HCT116 (cell line): ENCODE data around the gene COL5A1. TPM values are rescaled to one million over a fixed set of nuclear protein-coding genes. Genes with fewer than 3 reads are reported as not detected.

Experiments used
- ATAC-seq: fragments of 200-7000 bp; cut with Tn5 transposase; 2 replicates; pipeline ENCODE4 v1.9.1; 2020; ENCODE audit warnings: mild to moderate bottlenecking, moderate library complexity
- BruUV-seq: library from RNA; stranded (reverse); fragments of 400-500 nt; replicated peaks from 2 replicates; lab custom pipeline; 2021; lab: Mats Ljungman, UMichigan
- CTCF ChIA-PET: fragments of 300-600 bp; sonication (Branson Sonifier 250); formaldehyde crosslinking; loops from one replicate; lab custom pipeline; 2021; ENCODE audit warnings: antibody characterized with exemption; lab: Charles Lee
- POLR2A ChIA-PET: fragments of 300-600, 350-600 bp; sonication (Branson Sonifier 250); formaldehyde crosslinking; loops from one replicate; lab custom pipeline; 2021; ENCODE audit warnings: antibody characterized with exemption; lab: Charles Lee
- RAD21 ChIA-PET, 2 experiments: fragments of 300-600 bp; sonication (Branson Sonifier 250); formaldehyde crosslinking; loops; one replicate each; lab custom pipeline; 2023; ENCODE audit warnings: low total read pairs in 2 of 2; ENCODE audit not compliant: uncharacterized antibody in 2 of 2, unreplicated experiment in 2 of 2, low non-redundant PET in 1 of 2; lab: Charles Lee
- DNase-seq: peaks from one replicate; pipeline ENCODE4 v3.0.0-alpha.2; 2010; ENCODE audit warnings: low read depth, low spot score
- H2AFZ ChIP-seq: fragments of 200-600 bp; shearing (Covaris generic), sonication (generic); 2 replicates; pipeline ENCODE4 v1.6.1; 2017; ENCODE audit warnings: low read depth, mixed run types, mixed read lengths, antibody characterized with exemption, low read length; ENCODE audit not compliant: poor library complexity, severe bottlenecking
- H3K27ac ChIP-seq: 2 replicates; pipeline ENCODE4 v1.5.1; 2012; ENCODE audit warnings: low read depth, low read length
- H3K27me3 ChIP-seq: fragments of 200-600 bp; sonication (generic); 2 replicates; pipeline ENCODE4 v1.6.1; 2016; ENCODE audit warnings: mixed run types, low read length, mixed read lengths; ENCODE audit not compliant: insufficient read depth
- H3K36me3 ChIP-seq, 2 experiments: fragments of 200-500 bp in 1 of 2; fragments of 200-600 bp in 1 of 2; sonication (Bioruptor generic) in 1 of 2; sonication (generic) in 1 of 2; 2 replicates each; pipeline versions ENCODE4 v1.5.1 to v1.6.1; 2014 to 2016; ENCODE audit warnings: low read length in 2 of 2, inconsistent platforms in 1 of 2, mixed read lengths in 1 of 2, mixed run types in 1 of 2; ENCODE audit not compliant: insufficient read depth in 2 of 2, control insufficient read depth in 1 of 2
- H3K4me1 ChIP-seq, 2 experiments: fragments of 200-600 bp in 1 of 2; sonication (generic) in 1 of 2; 2 replicates each; pipeline versions ENCODE4 v1.5.1 to v1.6.1; 2012 to 2017; ENCODE audit warnings: low read length in 2 of 2, inconsistent platforms in 1 of 2, mild to moderate bottlenecking in 1 of 2, mixed read lengths in 1 of 2, mixed run types in 1 of 2, moderate library complexity in 1 of 2; ENCODE audit not compliant: insufficient read depth in 2 of 2, control insufficient read depth in 1 of 2
- H3K4me2 ChIP-seq: fragments of 200-600 bp; sonication (generic); 2 replicates; pipeline ENCODE4 v1.6.1; 2017; ENCODE audit warnings: mixed run types, low read length, mixed read lengths
- H3K4me3 ChIP-seq, 2 experiments: fragments of 200-600 bp in 1 of 2; sonication (generic) in 1 of 2; replicated peaks in 1 of 2; 2 replicates each; pipeline ENCODE4 v1.5.1; 2011 to 2016; ENCODE audit warnings: low read length in 2 of 2, control low read depth in 1 of 2, low read depth in 1 of 2, mild to moderate bottlenecking in 1 of 2, mixed read lengths in 1 of 2, mixed run types in 1 of 2
- H3K79me2 ChIP-seq: fragments of 200-600 bp; sonication (generic); 2 replicates; pipeline ENCODE4 v1.6.1; 2017; ENCODE audit warnings: mild to moderate bottlenecking, mixed run types, low read length, moderate library complexity, mixed read lengths; ENCODE audit not compliant: insufficient read depth
- H3K9ac ChIP-seq: fragments of 200-600 bp; sonication (generic); 2 replicates; pipeline ENCODE4 v1.6.1; 2016; ENCODE audit warnings: low read length, mixed read lengths
- H3K9me2 ChIP-seq: fragments of 200-600 bp; sonication (generic), shearing (Covaris generic); 2 replicates; pipeline ENCODE4 v1.6.1; 2017; ENCODE audit warnings: mixed run types, mild to moderate bottlenecking, moderate library complexity; ENCODE audit not compliant: insufficient read depth
- H3K9me3 ChIP-seq, 2 experiments: fragments of 200-500 bp in 1 of 2; fragments of 200-600 bp in 1 of 2; sonication (Bioruptor generic) in 1 of 2; sonication (generic) in 1 of 2; 2 replicates each; pipeline ENCODE4 v1.6.1; 2014 to 2017; ENCODE audit warnings: low read length in 2 of 2, mixed read lengths in 2 of 2, inconsistent platforms in 1 of 2, low read depth in 1 of 2, mild to moderate bottlenecking in 1 of 2, mixed run types in 1 of 2, moderate library complexity in 1 of 2; ENCODE audit not compliant: control insufficient read depth in 1 of 2, insufficient read depth in 1 of 2
- H4K20me1 ChIP-seq: fragments of 200-600 bp; sonication (generic), shearing (Covaris generic); 2 replicates; pipeline ENCODE4 v1.6.1; 2017; ENCODE audit warnings: mixed run types, mild to moderate bottlenecking, moderate library complexity; ENCODE audit not compliant: insufficient read depth
- CBX3 ChIP-seq: IDR thresholded peaks from 2 replicates; pipeline ENCODE4 v1.6.1; 2012; ENCODE audit warnings: low read depth
- CEBPB ChIP-seq: IDR thresholded peaks from 2 replicates; pipeline ENCODE4 v1.6.1; 2012; ENCODE audit warnings: low read depth
- ELF1 ChIP-seq: IDR thresholded peaks from 2 replicates; pipeline ENCODE4 v1.6.1; 2012; ENCODE audit warnings: low read depth, borderline replicate concordance
- EZH2phosphoT487 ChIP-seq: fragments of 200-600 bp; IDR thresholded peaks from 2 replicates; pipeline ENCODE4 v1.6.1; 2018; ENCODE audit warnings: antibody characterized with exemption, borderline replicate concordance
- FOSL1 ChIP-seq: IDR thresholded peaks from 2 replicates; pipeline ENCODE4 v1.6.1; 2012; ENCODE audit warnings: low read depth
- JUND ChIP-seq: IDR thresholded peaks from 2 replicates; pipeline ENCODE4 v1.6.1; 2012
- POLR2A ChIP-seq: IDR thresholded peaks from 2 replicates; pipeline ENCODE4 v1.7.0; 2011; ENCODE audit warnings: borderline replicate concordance; ENCODE audit not compliant: insufficient read depth, insufficient read length; ENCODE audit errors: extremely low read depth
- POLR2AphosphoS5 ChIP-seq: IDR thresholded peaks from 2 replicates; pipeline ENCODE4 v1.6.1; 2011; ENCODE audit warnings: mild to moderate bottlenecking, low read depth, low read length, moderate library complexity
- REST ChIP-seq: IDR thresholded peaks from 2 replicates; pipeline ENCODE4 v1.6.1; 2012; ENCODE audit warnings: low read depth
- SIN3A ChIP-seq: IDR thresholded peaks from 2 replicates; pipeline ENCODE4 v1.6.1; 2012; ENCODE audit warnings: low read depth
- SRF ChIP-seq: IDR thresholded peaks from 2 replicates; pipeline ENCODE4 v1.6.1; 2012; ENCODE audit warnings: low read depth
- YY1 ChIP-seq: IDR thresholded peaks from 2 replicates; pipeline ENCODE4 v1.6.1; 2011; ENCODE audit warnings: low read length, low read depth, moderate library complexity, mild to moderate bottlenecking; ENCODE audit not compliant: insufficient replicate concordance; ENCODE audit errors: extremely low read depth
- intact Hi-C: fragments of 100-400 bp; cut with micrococcal nuclease; formaldehyde crosslinking; loops from 2 replicates; pipeline ENCODE4 v1.10.0; 2022
- total RNA-seq: library from RNA; stranded (reverse); gene quantifications from one replicate; pipeline ENCODE4 v1.2.1, GENCODE V29; 2021; ENCODE audit not compliant: unreplicated experiment
- TF ChIP-seq, protein P1 (sequence below): IDR thresholded peaks from 2 replicates; pipeline ENCODE4 v1.6.1; 2011; ENCODE audit warnings: mild to moderate bottlenecking, low read length, moderate library complexity; ENCODE audit not compliant: insufficient replicate concordance; ENCODE audit errors: extremely low read depth

COL5A1 gene
- total RNA-seq, 1 experiment from 2014 or later, result 0.30 TPM

DNA sequence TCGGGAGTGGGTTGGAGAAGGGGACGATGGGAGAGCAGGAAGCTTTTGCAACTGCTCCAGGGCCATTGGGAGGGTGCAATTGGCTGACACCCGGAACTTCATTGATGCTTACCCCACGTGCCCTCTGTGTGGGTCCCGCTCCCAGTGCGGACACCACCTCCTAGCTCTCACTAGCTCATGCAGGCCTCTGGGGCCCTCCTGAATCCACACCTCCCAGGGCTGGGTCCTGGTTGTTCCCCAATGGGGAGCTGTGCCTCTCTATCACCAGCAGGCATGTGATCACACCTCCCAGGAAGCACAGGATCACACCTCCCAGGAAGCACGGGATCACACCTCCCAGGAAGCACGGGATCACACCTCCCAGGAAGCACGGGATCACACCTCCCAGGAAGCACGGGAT lies 206.9 kb downstream of the COL5A1 start:
- DNase-seq, result no peak

More for the DNA sequence above, 206.9 kb downstream of the COL5A1 start:
- Histone ChIP-seq H3K4me3 (no peak overlapping the region), H4K20me1 (no peaks in the 10 kb centered on the region), H3K9me3 (peaks cover 0 to 3% of the 10 kb centered on the region in 2 experiments; a peak in 1 of 4 replicates), H3K4me2 (no peak overlapping the region), H3K4me1 (no peaks in the 10 kb centered on the region), H3K9ac (no peak overlapping the region), H3K36me3 (no peaks in the 10 kb centered on the region), H3K79me2 (no peaks in the 10 kb centered on the region), H2AFZ (no peak overlapping the region), H3K27ac (no peak overlapping the region), H3K27me3 (peaks cover 32% of the 10 kb centered on the region), H3K9me2 (no peaks in the 10 kb centered on the region)
- RAD21 ChIA-PET, result no interaction called here
- BruUV-seq, result no TSS peak
- ATAC-seq, result no peak
- intact Hi-C loops, result no loop called here
- POLR2A ChIA-PET, result no interaction called here
- CTCF ChIA-PET, result no interaction called here
- TF ChIP-seq POLR2AphosphoS5 (no peak), CEBPB (no peak), REST (no peak), SRF (no peak), POLR2A (no peak), ELF1 (no peak), YY1 (no peak), JUND (no peak), FOSL1 (no peak), EZH2phosphoT487 (no peak), SIN3A (no peak), CBX3 (no peak)
- TF ChIP-seq, protein P1, sequence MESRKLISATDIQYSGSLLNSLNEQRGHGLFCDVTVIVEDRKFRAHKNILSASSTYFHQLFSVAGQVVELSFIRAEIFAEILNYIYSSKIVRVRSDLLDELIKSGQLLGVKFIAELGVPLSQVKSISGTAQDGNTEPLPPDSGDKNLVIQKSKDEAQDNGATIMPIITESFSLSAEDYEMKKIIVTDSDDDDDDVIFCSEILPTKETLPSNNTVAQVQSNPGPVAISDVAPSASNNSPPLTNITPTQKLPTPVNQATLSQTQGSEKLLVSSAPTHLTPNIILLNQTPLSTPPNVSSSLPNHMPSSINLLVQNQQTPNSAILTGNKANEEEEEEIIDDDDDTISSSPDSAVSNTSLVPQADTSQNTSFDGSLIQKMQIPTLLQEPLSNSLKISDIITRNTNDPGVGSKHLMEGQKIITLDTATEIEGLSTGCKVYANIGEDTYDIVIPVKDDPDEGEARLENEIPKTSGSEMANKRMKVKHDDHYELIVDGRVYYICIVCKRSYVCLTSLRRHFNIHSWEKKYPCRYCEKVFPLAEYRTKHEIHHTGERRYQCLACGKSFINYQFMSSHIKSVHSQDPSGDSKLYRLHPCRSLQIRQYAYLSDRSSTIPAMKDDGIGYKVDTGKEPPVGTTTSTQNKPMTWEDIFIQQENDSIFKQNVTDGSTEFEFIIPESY, result no peak
